AG08395 (cell line): ENCODE measurements around the gene MRTFA.
A peak's percentile ranks its signal among the peaks of the same experiment; 100 is the strongest.
"Not testable (repeated sequence)": the region's sequence is repeated elsewhere in the genome, so short reads cannot be mapped to it uniquely, and the experiment has no call there.

Source experiments
- DNase-seq: peaks from one replicate; pipeline ENCODE4 v3.0.0; 2012; ENCODE audit warnings: mixed read lengths, low spot score

The MRTFA gene

GRCh38 chr22:40554023-40554422 is 82.5 kb downstream of the MRTFA start:
- not testable (repeated sequence) for DNase-seq

GRCh38 chr22:40553014-40553554 is 83.4 kb downstream of the MRTFA start:
- DNase-seq = no peak

- DNase-seq = no peak
These were observed 84.4 kb downstream of the MRTFA start for GRCh38 chr22:40552070-40552469.

- no peak for DNase-seq
These were observed 88.8 kb downstream of the MRTFA start for GRCh38 chr22:40547729-40548143.

- DNase-seq = no peak
These were observed 91.8 kb downstream of the MRTFA start for GRCh38 chr22:40544758-40545157.

- no peak for DNase-seq
These were observed 93.5 kb downstream of the MRTFA start for GRCh38 chr22:40542821-40543540.

- no peak for DNase-seq
These were observed 95.2 kb downstream of the MRTFA start for GRCh38 chr22:40541300-40541699.

- DNase-seq = no peak
These were observed 96.3 kb downstream of the MRTFA start for GRCh38 chr22:40540265-40540664.

GRCh38 chr22:40536149-40536548 is 100.4 kb downstream of the MRTFA start:
- DNase-seq = not testable (repeated sequence)

GRCh38 chr22:40535642-40536041 is 100.9 kb downstream of the MRTFA start:
- DNase-seq = no peak

GRCh38 chr22:40535189-40535512 is 101.4 kb downstream of the MRTFA start:
- DNase-seq = no peak

GRCh38 chr22:40534379-40535188 is 101.9 kb downstream of the MRTFA start:
- DNase-seq = peak; percentile 73

GRCh38 chr22:40533712-40534378 is 102.7 kb downstream of the MRTFA start:
- DNase-seq = peak; percentile 54

GRCh38 chr22:40531951-40532900 is 104.3 kb downstream of the MRTFA start:
- DNase-seq = no peak

- DNase-seq = not testable (repeated sequence)
These were observed 106.1 kb downstream of the MRTFA start for GRCh38 chr22:40530391-40530790.

- DNase-seq = no peak
These were observed 106.7 kb downstream of the MRTFA start for GRCh38 chr22:40529821-40530220.

GRCh38 chr22:40526960-40527359 is 109.6 kb downstream of the MRTFA start:
- no peak for DNase-seq

- DNase-seq = no peak
These were observed 111.2 kb downstream of the MRTFA start for GRCh38 chr22:40525250-40525884.

- no peak for DNase-seq
These were observed 111.9 kb downstream of the MRTFA start for GRCh38 chr22:40524392-40525249.

- DNase-seq = no peak
These were observed 114.4 kb downstream of the MRTFA start for GRCh38 chr22:40522141-40522540.
